ENCODE measurements around the gene TCERG1L.

TCERG1L gene

GRCh38 chr10:131168238-131168875, 143.2 kb downstream of the TCERG1L start:
- Histone ChIP-seq H3K4ac (ENCODE audit: low read depth in 1 of 2, low read length in 2 of 2) (no peak overlapping the region), H2BK15ac (ENCODE audit: low read depth, poor library complexity, severe bottlenecking) (no peak overlapping the region), H2BK120ac (ENCODE audit: low read depth, low read length) (no peak overlapping the region), H3K14ac (ENCODE audit: low read length in 2 of 2) (no peak overlapping the region), H4K8ac (ENCODE audit: low read length) (no peak overlapping the region), H2BK12ac (ENCODE audit: low read length in 2 of 2) (no peak overlapping the region), H3K9me3 (ENCODE audit: control insufficient read depth, low read length) (no peaks in the 10 kb centered on the region), H2AK5ac (ENCODE audit: low read length, severe bottlenecking) (no peak overlapping the region), H3K4me3 (ENCODE audit: insufficient read depth in 1 of 2, low read depth in 1 of 2, low read length in 2 of 2) (no peak overlapping the region), H3K27ac (ENCODE audit: low read length, poor library complexity, severe bottlenecking) (no peak overlapping the region), H3K36me3 (ENCODE audit: control insufficient read depth in 1 of 2, insufficient read depth in 2 of 2, low read depth in 1 of 2, low read length in 2 of 2) (no peaks in the 10 kb centered on the region), H3K4me2 (ENCODE audit: low read length, poor library complexity, severe bottlenecking) (no peak overlapping the region), H2BK5ac (ENCODE audit: low read depth, low read length, poor library complexity, severe bottlenecking) (no peak overlapping the region), H3K4me1 (ENCODE audit: control insufficient read depth, insufficient read depth, low read depth, low read length) (no peaks in the 10 kb centered on the region), H3K18ac (ENCODE audit: low read depth in 1 of 2, low read length in 2 of 2) (no peak overlapping the region), H3K27me3 (ENCODE audit: control insufficient read depth in 1 of 2, insufficient read depth in 1 of 2, low read length in 2 of 2) (no peaks in the 10 kb centered on the region), H4K91ac (ENCODE audit: low read length) (no peak overlapping the region), H2AFZ (ENCODE audit: low read depth, low read length) (no peak overlapping the region), H3K9ac (ENCODE audit: low read length) (no peak overlapping the region), H3K79me1 (replicated peaks; ENCODE audit: low read length, poor library complexity, severe bottlenecking) (no peaks in the 10 kb centered on the region), H3K23ac (ENCODE audit: low read length in 2 of 2) (no peak overlapping the region)
- 81% methylated on average over 17 of the region's 17 CpGs for WGBS
- DNase-seq = no peak

GRCh38 chr10:131167036-131167860, 144.3 kb downstream of the TCERG1L start:
- no peak overlapping the region for H2AK5ac ChIP-seq (ENCODE audit: low read length, severe bottlenecking)
- no peak overlapping the region for H3K4ac ChIP-seq (ENCODE audit: low read depth in 1 of 2, low read length in 2 of 2)
- H3K9ac ChIP-seq (ENCODE audit: low read length) = no peak overlapping the region
- no peaks in the 10 kb centered on the region for H3K79me1 ChIP-seq (replicated peaks; ENCODE audit: low read length, poor library complexity, severe bottlenecking)
- H3K4me3 ChIP-seq (ENCODE audit: insufficient read depth in 1 of 2, low read depth in 1 of 2, low read length in 2 of 2) = no peak overlapping the region
- H3K18ac ChIP-seq (ENCODE audit: low read depth in 1 of 2, low read length in 2 of 2) = no peak overlapping the region
- no peak overlapping the region for H4K91ac ChIP-seq (ENCODE audit: low read length)
- H3K27ac ChIP-seq (ENCODE audit: low read length, poor library complexity, severe bottlenecking) = no peak overlapping the region
- no peak overlapping the region for H2BK120ac ChIP-seq (ENCODE audit: low read depth, low read length)
- H2AFZ ChIP-seq (ENCODE audit: low read depth, low read length) = no peak overlapping the region
- no peak overlapping the region for H2BK15ac ChIP-seq (ENCODE audit: low read depth, poor library complexity, severe bottlenecking)
- no peak overlapping the region for H2BK5ac ChIP-seq (ENCODE audit: low read depth, low read length, poor library complexity, severe bottlenecking)
- H4K8ac ChIP-seq (ENCODE audit: low read length) = no peak overlapping the region
- H3K4me2 ChIP-seq (ENCODE audit: low read length, poor library complexity, severe bottlenecking) = no peak overlapping the region
- H3K27me3 ChIP-seq (ENCODE audit: control insufficient read depth in 1 of 2, insufficient read depth in 1 of 2, low read length in 2 of 2) = no peaks in the 10 kb centered on the region
- no peak overlapping the region for H2BK12ac ChIP-seq (ENCODE audit: low read length in 2 of 2)
- H3K36me3 ChIP-seq (ENCODE audit: control insufficient read depth in 1 of 2, insufficient read depth in 2 of 2, low read depth in 1 of 2, low read length in 2 of 2) = no peaks in the 10 kb centered on the region
- H3K9me3 ChIP-seq (ENCODE audit: control insufficient read depth, low read length) = no peaks in the 10 kb centered on the region
- no peak overlapping the region for H3K23ac ChIP-seq (ENCODE audit: low read length in 2 of 2)
- DNase-seq = no peak
- 70% methylated on average over 11 of the region's 13 CpGs for WGBS
- no peaks in the 10 kb centered on the region for H3K4me1 ChIP-seq (ENCODE audit: control insufficient read depth, insufficient read depth, low read depth, low read length)
- H3K14ac ChIP-seq (ENCODE audit: low read length in 2 of 2) = no peak overlapping the region

GRCh38 chr10:131166486-131166885, 145.0 kb downstream of the TCERG1L start:
- H3K18ac ChIP-seq (ENCODE audit: low read depth in 1 of 2, low read length in 2 of 2) = no peak overlapping the region
- H3K27ac ChIP-seq (ENCODE audit: low read length, poor library complexity, severe bottlenecking) = no peak overlapping the region
- H2BK15ac ChIP-seq (ENCODE audit: low read depth, poor library complexity, severe bottlenecking) = no peak overlapping the region
- H4K8ac ChIP-seq (ENCODE audit: low read length) = no peak overlapping the region
- H3K4me1 ChIP-seq (ENCODE audit: control insufficient read depth, insufficient read depth, low read depth, low read length) = no peaks in the 10 kb centered on the region
- 89% methylated on average over 9 of the region's 9 CpGs for WGBS
- no peak overlapping the region for H2AFZ ChIP-seq (ENCODE audit: low read depth, low read length)
- H3K4me3 ChIP-seq (ENCODE audit: insufficient read depth in 1 of 2, low read depth in 1 of 2, low read length in 2 of 2) = no peak overlapping the region
- H3K79me1 ChIP-seq (replicated peaks; ENCODE audit: low read length, poor library complexity, severe bottlenecking) = no peaks in the 10 kb centered on the region
- H3K9ac ChIP-seq (ENCODE audit: low read length) = no peak overlapping the region
- no peak overlapping the region for H2BK12ac ChIP-seq (ENCODE audit: low read length in 2 of 2)
- H2AK5ac ChIP-seq (ENCODE audit: low read length, severe bottlenecking) = no peak overlapping the region
- H3K4me2 ChIP-seq (ENCODE audit: low read length, poor library complexity, severe bottlenecking) = no peak overlapping the region
- H4K91ac ChIP-seq (ENCODE audit: low read length) = no peak overlapping the region
- H3K23ac ChIP-seq (ENCODE audit: low read length in 2 of 2) = no peak overlapping the region
- H3K9me3 ChIP-seq (ENCODE audit: control insufficient read depth, low read length) = no peaks in the 10 kb centered on the region
- H3K4ac ChIP-seq (ENCODE audit: low read depth in 1 of 2, low read length in 2 of 2) = no peak overlapping the region
- peak overlapping the region; percentile 10 for H2BK5ac ChIP-seq (ENCODE audit: low read depth, low read length, poor library complexity, severe bottlenecking)
- H3K36me3 ChIP-seq (ENCODE audit: control insufficient read depth in 1 of 2, insufficient read depth in 2 of 2, low read depth in 1 of 2, low read length in 2 of 2) = no peaks in the 10 kb centered on the region
- H2BK120ac ChIP-seq (ENCODE audit: low read depth, low read length) = no peak overlapping the region
- DNase-seq = no peak
- no peak overlapping the region for H3K14ac ChIP-seq (ENCODE audit: low read length in 2 of 2)
- H3K27me3 ChIP-seq (ENCODE audit: control insufficient read depth in 1 of 2, insufficient read depth in 1 of 2, low read length in 2 of 2) = no peaks in the 10 kb centered on the region

GRCh38 chr10:131165092-131165491, 146.4 kb downstream of the TCERG1L start:
- Histone ChIP-seq H2BK120ac (ENCODE audit: low read depth, low read length) (no peak overlapping the region), H2AFZ (ENCODE audit: low read depth, low read length) (no peak overlapping the region), H3K18ac (ENCODE audit: low read depth in 1 of 2, low read length in 2 of 2) (no peak overlapping the region), H3K9ac (ENCODE audit: low read length) (no peak overlapping the region), H3K79me1 (replicated peaks; ENCODE audit: low read length, poor library complexity, severe bottlenecking) (no peaks in the 10 kb centered on the region), H3K14ac (ENCODE audit: low read length in 2 of 2) (no peak overlapping the region), H3K9me3 (ENCODE audit: control insufficient read depth, low read length) (no peaks in the 10 kb centered on the region), H3K4me2 (ENCODE audit: low read length, poor library complexity, severe bottlenecking) (no peak overlapping the region), H3K27me3 (ENCODE audit: control insufficient read depth in 1 of 2, insufficient read depth in 1 of 2, low read length in 2 of 2) (no peaks in the 10 kb centered on the region), H4K8ac (ENCODE audit: low read length) (no peak overlapping the region), H3K4ac (ENCODE audit: low read depth in 1 of 2, low read length in 2 of 2) (no peak overlapping the region), H3K4me1 (ENCODE audit: control insufficient read depth, insufficient read depth, low read depth, low read length) (no peaks in the 10 kb centered on the region), H3K36me3 (ENCODE audit: control insufficient read depth in 1 of 2, insufficient read depth in 2 of 2, low read depth in 1 of 2, low read length in 2 of 2) (no peaks in the 10 kb centered on the region), H3K27ac (ENCODE audit: low read length, poor library complexity, severe bottlenecking) (no peak overlapping the region), H2BK5ac (ENCODE audit: low read depth, low read length, poor library complexity, severe bottlenecking) (no peak overlapping the region), H2AK5ac (ENCODE audit: low read length, severe bottlenecking) (no peak overlapping the region), H3K4me3 (ENCODE audit: insufficient read depth in 1 of 2, low read depth in 1 of 2, low read length in 2 of 2) (no peak overlapping the region), H3K23ac (ENCODE audit: low read length in 2 of 2) (no peak overlapping the region), H4K91ac (ENCODE audit: low read length) (no peak overlapping the region), H2BK15ac (ENCODE audit: low read depth, poor library complexity, severe bottlenecking) (no peak overlapping the region), H2BK12ac (ENCODE audit: low read length in 2 of 2) (no peak overlapping the region)
- no peak for DNase-seq
- 57% methylated on average over 5 of the region's 7 CpGs for WGBS

All from mesenchymal stem cell (in vitro differentiated cells and primary cell).